ENCODE data around the gene LARP4B. TPM values are rescaled to one million over a fixed set of nuclear protein-coding genes. Genes with fewer than 3 reads are reported as not detected.

The LARP4B gene
- polyA plus RNA-seq, 1 donor from 2014 or later, result 14.2 TPM

GRCh38 chr10:807958-808353 lies 123.5 kb downstream of the LARP4B start:
- Histone ChIP-seq H3K9me3 (ENCODE audit: low read length) (no peaks in the 10 kb centered on the region), H3K4me3 (ENCODE audit: low read length) (no peak overlapping the region), H4K20me1 (ENCODE audit: insufficient read depth) (no peaks in the 10 kb centered on the region), H3K9ac (ENCODE audit: low read length) (no peak overlapping the region), H3K4me2 (ENCODE audit: low read length) (no peak overlapping the region), H3F3A (ENCODE audit: insufficient read depth, low read length, poor library complexity, severe bottlenecking) (no peaks in the 10 kb centered on the region), H3K79me2 (replicated peaks; ENCODE audit: insufficient read depth, low read length) (no peaks in the 10 kb centered on the region), H3K36me3 (ENCODE audit: insufficient read depth, low read length) (peaks cover 5% of the 10 kb centered on the region), H3K9me2 (ENCODE audit: insufficient read depth, low read length) (no peaks in the 10 kb centered on the region), H3K27ac (ENCODE audit: low read length) (no peak overlapping the region), H3K27me3 (ENCODE audit: insufficient read depth, low read depth, low read length) (no peaks in the 10 kb centered on the region), H2AFZ (ENCODE audit: low read depth, low read length) (no peak overlapping the region)
- TF ChIP-seq RAD21 (conservative IDR thresholded peaks at IDR 0.05), result no peak
- TF ChIP-seq SMC3 (conservative IDR thresholded peaks at IDR 0.05; ENCODE audit: poor library complexity), result no peak
- TF ChIP-seq, protein P1, sequence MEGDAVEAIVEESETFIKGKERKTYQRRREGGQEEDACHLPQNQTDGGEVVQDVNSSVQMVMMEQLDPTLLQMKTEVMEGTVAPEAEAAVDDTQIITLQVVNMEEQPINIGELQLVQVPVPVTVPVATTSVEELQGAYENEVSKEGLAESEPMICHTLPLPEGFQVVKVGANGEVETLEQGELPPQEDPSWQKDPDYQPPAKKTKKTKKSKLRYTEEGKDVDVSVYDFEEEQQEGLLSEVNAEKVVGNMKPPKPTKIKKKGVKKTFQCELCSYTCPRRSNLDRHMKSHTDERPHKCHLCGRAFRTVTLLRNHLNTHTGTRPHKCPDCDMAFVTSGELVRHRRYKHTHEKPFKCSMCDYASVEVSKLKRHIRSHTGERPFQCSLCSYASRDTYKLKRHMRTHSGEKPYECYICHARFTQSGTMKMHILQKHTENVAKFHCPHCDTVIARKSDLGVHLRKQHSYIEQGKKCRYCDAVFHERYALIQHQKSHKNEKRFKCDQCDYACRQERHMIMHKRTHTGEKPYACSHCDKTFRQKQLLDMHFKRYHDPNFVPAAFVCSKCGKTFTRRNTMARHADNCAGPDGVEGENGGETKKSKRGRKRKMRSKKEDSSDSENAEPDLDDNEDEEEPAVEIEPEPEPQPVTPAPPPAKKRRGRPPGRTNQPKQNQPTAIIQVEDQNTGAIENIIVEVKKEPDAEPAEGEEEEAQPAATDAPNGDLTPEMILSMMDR (IDR thresholded peaks at IDR 0.05; ENCODE audit: poor library complexity, severe bottlenecking), result no peak
- TF ChIP-seq EP300 (conservative IDR thresholded peaks at IDR 0.05; ENCODE audit: poor library complexity, severe bottlenecking), result no peak
- no peak for TF ChIP-seq TAF1 (IDR thresholded peaks at IDR 0.05; ENCODE audit: low read depth)
- TF ChIP-seq EZH2 (IDR thresholded peaks at IDR 0.05; ENCODE audit: borderline replicate concordance, insufficient read depth, low read length, poor library complexity, severe bottlenecking), result no peak
- TF ChIP-seq REST (IDR thresholded peaks at IDR 0.05; ENCODE audit: borderline replicate concordance), result no peak
- no peak for TF ChIP-seq POLR2AphosphoS5 (IDR thresholded peaks at IDR 0.05)
- no peak for TF ChIP-seq MXI1 (conservative IDR thresholded peaks at IDR 0.05; ENCODE audit: poor library complexity, severe bottlenecking)

DNA sequence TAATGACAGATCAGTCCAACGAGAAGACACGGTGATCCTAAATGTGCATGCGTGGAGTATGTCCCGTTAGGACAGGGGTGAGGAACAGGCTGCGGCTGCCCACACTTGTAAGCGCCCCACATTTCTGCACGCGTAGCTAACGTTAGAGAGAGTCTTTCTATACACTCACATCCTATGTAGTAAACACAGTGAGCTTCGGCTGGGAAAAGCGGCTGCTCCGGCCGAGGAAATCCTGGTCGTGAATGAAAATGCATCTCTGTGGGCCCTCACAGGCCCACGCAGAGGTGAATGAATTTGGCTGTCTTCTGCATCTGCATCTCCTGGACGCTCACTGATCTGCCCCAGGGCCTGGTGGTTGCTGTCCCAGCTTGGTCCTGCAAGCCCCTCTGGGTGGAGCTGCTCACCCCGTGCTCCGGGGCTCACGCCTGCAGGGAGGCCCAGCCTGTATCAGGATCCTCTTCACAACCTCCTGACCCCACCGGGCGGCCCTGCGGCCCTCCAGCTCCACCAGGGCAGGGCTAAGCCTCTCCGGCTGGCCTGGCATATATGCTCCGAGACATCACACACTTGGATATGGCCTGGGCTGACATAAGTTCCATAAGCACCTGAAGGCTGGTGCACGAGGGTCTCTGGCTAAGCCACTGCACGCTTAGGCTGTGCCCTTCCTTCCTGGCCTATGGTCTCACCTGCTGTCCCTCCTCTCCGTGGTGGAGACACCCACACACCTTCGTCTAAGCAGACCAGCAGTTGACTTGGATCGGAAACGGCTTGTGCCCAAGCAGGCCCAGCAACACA lies 124.1 kb downstream of the LARP4B start:
- H3K9ac ChIP-seq (ENCODE audit: low read length), result no peak overlapping the region
- H3K4me3 ChIP-seq (ENCODE audit: low read length), result no peak overlapping the region
- peaks cover 5% of the 10 kb centered on the region for H3K36me3 ChIP-seq (ENCODE audit: insufficient read depth, low read length)
- H3F3A ChIP-seq (ENCODE audit: insufficient read depth, low read length, poor library complexity, severe bottlenecking), result no peaks in the 10 kb centered on the region
- no peaks in the 10 kb centered on the region for H4K20me1 ChIP-seq (ENCODE audit: insufficient read depth)
- no peaks in the 10 kb centered on the region for H3K79me2 ChIP-seq (replicated peaks; ENCODE audit: insufficient read depth, low read length)
- H3K27ac ChIP-seq (ENCODE audit: low read length), result no peak overlapping the region
- no peaks in the 10 kb centered on the region for H3K9me3 ChIP-seq (ENCODE audit: low read length)
- H3K27me3 ChIP-seq (ENCODE audit: insufficient read depth, low read depth, low read length), result no peaks in the 10 kb centered on the region
- no peak overlapping the region for H3K4me2 ChIP-seq (ENCODE audit: low read length)
- H3K9me2 ChIP-seq (ENCODE audit: insufficient read depth, low read length), result no peaks in the 10 kb centered on the region
- TF ChIP-seq TAF1 (IDR thresholded peaks at IDR 0.05; ENCODE audit: low read depth), result no peak
- TF ChIP-seq, protein P1 (IDR thresholded peaks at IDR 0.05; ENCODE audit: poor library complexity, severe bottlenecking), result no peak
- TF ChIP-seq MXI1 (conservative IDR thresholded peaks at IDR 0.05; ENCODE audit: poor library complexity, severe bottlenecking), result no peak
- no peak for TF ChIP-seq EZH2 (IDR thresholded peaks at IDR 0.05; ENCODE audit: borderline replicate concordance, insufficient read depth, low read length, poor library complexity, severe bottlenecking)
- no peak for TF ChIP-seq RAD21 (conservative IDR thresholded peaks at IDR 0.05)
- no peak for TF ChIP-seq POLR2AphosphoS5 (IDR thresholded peaks at IDR 0.05)
- no peak for TF ChIP-seq REST (IDR thresholded peaks at IDR 0.05; ENCODE audit: borderline replicate concordance)
- no peak for TF ChIP-seq EP300 (conservative IDR thresholded peaks at IDR 0.05; ENCODE audit: poor library complexity, severe bottlenecking)
- no peak for TF ChIP-seq SMC3 (conservative IDR thresholded peaks at IDR 0.05; ENCODE audit: poor library complexity)
- H2AFZ ChIP-seq (ENCODE audit: low read depth, low read length), result no peak overlapping the region
